GM18507 (cell line): ENCODE measurements around the gene MECR.
"Not testable (repeated sequence)": the region's sequence is repeated elsewhere in the genome, so short reads cannot be mapped to it uniquely, and the experiment has no call there.

Experiments used
- DNase-seq: peaks from one replicate; pipeline ENCODE4 v3.0.0; 2011; ENCODE audit warnings: low read depth; ENCODE audit not compliant: insufficient read length; ENCODE audit errors: extremely low spot score
- FAIRE-seq: peaks from 2 replicates; lab custom pipeline; 2011; peaks lifted over from hg19 to GRCh38; lab: Jason Lieb, UNC

Gene MECR

GRCh38 chr1:29238620-29239002 lies 7.9 kb upstream of the MECR start:
- DNase-seq (no peak), FAIRE-seq (no peak)

GRCh38 chr1:29237852-29238619 lies 7.3 kb upstream of the MECR start:
- FAIRE-seq = no peak
- DNase-seq = no peak

GRCh38 chr1:29237129-29237821 lies 6.5 kb upstream of the MECR start:
- DNase-seq (no peak), FAIRE-seq (no peak)

GRCh38 chr1:29236712-29237128 lies 6.0 kb upstream of the MECR start:
- no peak for FAIRE-seq

GRCh38 chr1:29235955-29236711 lies 5.4 kb upstream of the MECR start, which contains the start of gene PTPRU:
TSS of gene PTPRU (plus strand) at chr1:29236522. CDS start at chr1:29236645, 123 bp downstream.
- FAIRE-seq (peak; percentile 64), DNase-seq (peak; percentile 80)

More at GRCh38 chr1:29236712-29237128, 6.0 kb upstream of the MECR start:
- no peak for DNase-seq

- FAIRE-seq, DNase-seq: not testable (repeated sequence)
These were observed 4.1 kb upstream of the MECR start for GRCh38 chr1:29234881-29235280.

GRCh38 chr1:29234471-29234870 lies 3.7 kb upstream of the MECR start:
- no peak for FAIRE-seq
- no peak for DNase-seq

GRCh38 chr1:29233693-29234092 lies 3.0 kb upstream of the MECR start:
- FAIRE-seq (no peak), DNase-seq (no peak)

- no peak for FAIRE-seq
- DNase-seq = no peak
These were observed 1.7 kb upstream of the MECR start for GRCh38 chr1:29232387-29232786.

- FAIRE-seq = no peak
- no peak for DNase-seq
These were observed 556 bp downstream of the MECR start for GRCh38 chr1:29230204-29230552.

GRCh38 chr1:29227511-29227910 lies 3.2 kb downstream of the MECR start:
- DNase-seq (no peak), FAIRE-seq (no peak)

- FAIRE-seq (no peak), DNase-seq (no peak)
These were observed 5.4 kb downstream of the MECR start for GRCh38 chr1:29225361-29225760.

GRCh38 chr1:29224356-29224837 lies 6.3 kb downstream of the MECR start:
- no peak for DNase-seq
- FAIRE-seq = no peak

GRCh38 chr1:29223521-29223920 lies 7.2 kb downstream of the MECR start:
- DNase-seq (no peak), FAIRE-seq (no peak)

- no peak for DNase-seq
- FAIRE-seq = no peak
These were observed 8.0 kb downstream of the MECR start for GRCh38 chr1:29222686-29223085.

GRCh38 chr1:29222260-29222659 lies 8.5 kb downstream of the MECR start:
- FAIRE-seq = not testable (repeated sequence)

GRCh38 chr1:29221296-29221695 lies 9.4 kb downstream of the MECR start:
- FAIRE-seq (no peak), DNase-seq (no peak)

More at GRCh38 chr1:29222260-29222659, 8.5 kb downstream of the MECR start:
- not testable (repeated sequence) for DNase-seq

- FAIRE-seq = no peak
- no peak for DNase-seq
These were observed 12.5 kb downstream of the MECR start for GRCh38 chr1:29218223-29218622.

- FAIRE-seq = no peak
These were observed 13.1 kb downstream of the MECR start for GRCh38 chr1:29217633-29218032.

GRCh38 chr1:29213055-29213454 lies 17.7 kb downstream of the MECR start:
- DNase-seq (no peak), FAIRE-seq (no peak)

More at GRCh38 chr1:29217633-29218032, 13.1 kb downstream of the MECR start:
- no peak for DNase-seq
